ENCODE data around the gene NCKAP5. TPM values are rescaled to one million over a fixed set of nuclear protein-coding genes. Genes with fewer than 3 reads are reported as not detected.

NCKAP5 gene
- total and polyA plus RNA-seq, 2 of the 8 experiments (the other 6 are each of a cell fraction or from before 2014, with no cell fraction given) = 0.27 to 0.86 TPM

DNA sequence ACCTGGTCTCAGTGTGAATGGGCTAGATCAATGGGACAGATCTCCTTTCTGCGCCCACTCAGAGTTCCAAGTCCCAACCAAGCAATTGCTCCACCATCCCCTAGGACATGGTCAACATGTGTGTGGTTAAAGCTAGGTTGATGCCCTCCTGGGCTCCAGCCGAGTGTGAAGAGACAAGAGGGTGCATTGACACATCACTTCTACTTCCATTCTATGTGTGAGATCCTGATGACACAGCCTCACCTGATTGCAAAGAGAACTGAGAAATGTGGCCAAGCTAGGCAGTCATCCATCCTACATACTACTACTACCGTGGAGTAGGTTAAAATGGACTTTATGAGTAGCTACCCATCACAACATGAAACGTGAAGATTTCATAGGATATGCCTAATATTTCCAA, 106.8 kb downstream of the NCKAP5 start:
- 96% methylated on average over 4 of the region's 4 CpGs; no CpG with 5 or more reads in 1 of the 2 experiments for WGBS, 2 experiments (ENCODE audit: extremely low coverage in 1 of 2, insufficient coverage in 1 of 2, insufficient read length in 1 of 2, insufficient replicate concordance in 2 of 2, low coverage in 1 of 2, low lambda C conversion rate in 2 of 2, missing lambda C conversion rate in 1 of 2)
- Histone ChIP-seq H3K9me3 (ENCODE audit: insufficient read depth in 2 of 2, low read depth in 1 of 2, low read length in 1 of 2) (no peaks in the 10 kb centered on the region), H3K23me2 (ENCODE audit: low read depth, low read length) (no peaks in the 10 kb centered on the region), H3K4me1 (replicated peaks in 1 of 4; ENCODE audit: control insufficient read depth in 3 of 4, insufficient read depth in 4 of 4, low read length in 3 of 4) (no peaks in the 10 kb centered on the region), H3K14ac (ENCODE audit: insufficient read length) (no peak overlapping the region), H3K18ac (ENCODE audit: extremely low read depth, low read length) (no peak overlapping the region), H2BK5ac (ENCODE audit: low read depth, low read length) (no peak overlapping the region), H2AFZ (ENCODE audit: low read length) (no peak overlapping the region), H3K27me3 (replicated peaks in 1 of 4; ENCODE audit: control insufficient read depth in 3 of 4, extremely low read depth in 1 of 4, insufficient read depth in 3 of 4, low read length in 3 of 4) (no peaks in the 10 kb centered on the region), H3K4me2 (ENCODE audit: insufficient read depth in 1 of 2, low read depth in 2 of 2, low read length in 2 of 2) (no peak overlapping the region), H4K20me1 (replicated peaks in 1 of 2; ENCODE audit: control insufficient read depth in 1 of 2, insufficient read depth in 2 of 2, low read length in 2 of 2) (no peaks in the 10 kb centered on the region), H4K8ac (ENCODE audit: extremely low read depth, insufficient read depth, low read length) (no peak overlapping the region), H3K79me2 (ENCODE audit: control insufficient read depth in 1 of 2, insufficient read depth in 2 of 2, low read length in 2 of 2) (no peaks in the 10 kb centered on the region), H2AK5ac (ENCODE audit: low read depth, low read length) (no peak overlapping the region), H3K4me3 (ENCODE audit: extremely low read depth in 1 of 4, insufficient read depth in 2 of 4, low read depth in 3 of 4, low read length in 4 of 4) (no peak overlapping the region), H3K4ac (replicated peaks; ENCODE audit: insufficient read length, low read depth, low read length) (no peak overlapping the region), H3K27ac (ENCODE audit: low read depth, low read length) (no peak overlapping the region), H4K91ac (replicated peaks; ENCODE audit: insufficient read length, low read length) (no peak overlapping the region), H3K56ac (replicated peaks; ENCODE audit: insufficient read length, low read depth, low read length) (no peak overlapping the region), H2BK12ac (ENCODE audit: low read depth, low read length) (no peak overlapping the region), H2BK20ac (ENCODE audit: low read length) (no peak overlapping the region), H2BK120ac (replicated peaks; ENCODE audit: low read depth, low read length) (no peak overlapping the region), H3K36me3 (ENCODE audit: control insufficient read depth in 2 of 4, insufficient read depth in 4 of 4, low read length in 3 of 4) (no peaks in the 10 kb centered on the region), H2BK15ac (ENCODE audit: low read length) (no peak overlapping the region), H4K5ac (ENCODE audit: insufficient read length, low read depth, low read length) (no peak overlapping the region), H3K79me1 (ENCODE audit: low read depth, low read length) (no peaks in the 10 kb centered on the region), H3K9ac (replicated peaks in 1 of 4; ENCODE audit: extremely low read depth in 1 of 4, low read depth in 3 of 4, low read length in 3 of 4) (no peak overlapping the region), H3K23ac (ENCODE audit: insufficient read length) (no peak overlapping the region)
- CTCF ChIA-PET (ENCODE audit: partially characterized antibody) = interaction anchor here (0.6 kb wide), 1 partner anchor 153 kb away, joined by 3 read pairs; no protein-coding TSS in a partner anchor
- POLR2A ChIA-PET (ENCODE audit: partially characterized antibody) = no interaction called here
- DNase-seq (ENCODE audit: low read depth in 1 of 2, low spot score in 2 of 2) (no peak), FAIRE-seq (no peak)
- TF ChIP-seq RXRA (IDR thresholded peaks at IDR 0.05; ENCODE audit: insufficient read depth, low read depth, low read length) (no peak), TBP (IDR thresholded peaks at IDR 0.05; ENCODE audit: low read depth, low read length) (no peak), SIRT6 (IDR thresholded peaks at IDR 0.05; ENCODE audit: low read length) (no peak), CHD1 (IDR thresholded peaks at IDR 0.05; ENCODE audit: low read depth, low read length) (no peak), SP1 (IDR thresholded peaks at IDR 0.05; ENCODE audit: low read depth, low read length) (no peak), CBX5 (IDR thresholded peaks at IDR 0.05; ENCODE audit: low read depth, low read length) (no peak), SIN3A (conservative IDR thresholded peaks at IDR 0.05 in 1 of 2, IDR thresholded peaks at IDR 0.05 in 1 of 2; ENCODE audit: low read depth in 1 of 2, low read length in 2 of 2) (no peak), RBBP5 (IDR thresholded peaks at IDR 0.05; ENCODE audit: borderline replicate concordance, low read depth, low read length) (no peak), TEAD4 (IDR thresholded peaks at IDR 0.05; ENCODE audit: low read depth, low read length) (no peak), JUN (IDR thresholded peaks at IDR 0.05; ENCODE audit: low read depth, low read length) (no peak), CHD2 (IDR thresholded peaks at IDR 0.05; ENCODE audit: low read length) (no peak), KDM5A (IDR thresholded peaks at IDR 0.05; ENCODE audit: low read length) (no peak), HDAC2 (IDR thresholded peaks at IDR 0.05; ENCODE audit: borderline replicate concordance in 1 of 2, low read depth in 2 of 2, low read length in 2 of 2) (no peak), POLR2A (IDR thresholded peaks at IDR 0.05; ENCODE audit: control extremely low read depth in 1 of 2, low read depth in 2 of 2, low read length in 2 of 2) (no peak)
